Spleen (tissue), 11 donors: Measurements from ENCODE around the gene DNM3. TPM values are rescaled to one million over a fixed set of nuclear protein-coding genes. Genes with fewer than 3 reads are reported as not detected.

Experiments
- DNase-seq: peaks from one replicate; pipeline ENCODE4 v3.0.0-alpha.2; 2020
- H3K27ac ChIP-seq, 8 donors: fragments of 200-600 bp; sonication (generic) in 7 of 8; 1 replicate in 4 of 8; 2 replicates in 4 of 8; pipeline versions ENCODE4 v1.5.0 to v1.8.0; 2016 to 2021; ENCODE audit warnings: inconsistent platforms in 4 of 8, mild to moderate bottlenecking in 4 of 8, moderate library complexity in 1 of 8
- H3K27me3 ChIP-seq, 7 donors: fragments of 200-600 bp; sonication (generic) in 6 of 7; replicated peaks in 1 of 7; 1 replicate in 4 of 7; 2 replicates in 3 of 7; pipeline versions ENCODE4 v1.5.0 to v1.8.0; 2016 to 2021; ENCODE audit warnings: inconsistent platforms in 3 of 7, mild to moderate bottlenecking in 1 of 7
- H3K36me3 ChIP-seq, 6 donors: fragments of 200-600 bp; sonication (generic) in 5 of 6; 1 replicate in 4 of 6; 2 replicates in 2 of 6; pipeline versions ENCODE4 v1.5.0 to v1.8.0; 2016 to 2021; ENCODE audit warnings: inconsistent platforms in 2 of 6
- H3K4me1 ChIP-seq, 6 donors: fragments of 200-600 bp; sonication (generic) in 5 of 6; 1 replicate in 3 of 6; 2 replicates in 3 of 6; pipeline versions ENCODE4 v1.5.0 to v1.8.0; 2016 to 2021; ENCODE audit warnings: inconsistent platforms in 3 of 6
- H3K4me3 ChIP-seq, 8 donors: fragments of 200-600 bp; sonication (generic) in 7 of 8; 1 replicate in 4 of 8; 2 replicates in 4 of 8; pipeline versions ENCODE4 v1.5.0 to v1.8.0; 2016 to 2021; ENCODE audit warnings: inconsistent platforms in 4 of 8, mild to moderate bottlenecking in 4 of 8, moderate library complexity in 2 of 8
- H3K9me3 ChIP-seq, 8 donors: fragments of 200-600 bp; sonication (generic) in 7 of 8; 1 replicate in 4 of 8; 2 replicates in 4 of 8; pipeline versions ENCODE4 v1.5.0 to v1.8.0; 2016 to 2021; ENCODE audit warnings: inconsistent platforms in 4 of 8
- CTCF ChIP-seq, 11 experiments: fragments of 200-600 bp in 7 of 11; fragments of 450-650 bp in 4 of 11; sonication (generic) in 4 of 11; IDR thresholded peaks in 8 of 11; conservative IDR thresholded peaks in 3 of 11; 1 replicate in 7 of 11; 2 replicates in 4 of 11; pipeline versions ENCODE4 v1.4.0 to v1.8.0; 2016 to 2021; ENCODE audit warnings: antibody characterized with exemption in 11 of 11, inconsistent platforms in 4 of 11, mild to moderate bottlenecking in 1 of 11
- POLR2A ChIP-seq, 3 donors: fragments of 450-650 bp; IDR thresholded peaks; one replicate each; pipeline ENCODE4 v1.5.1; 2017; ENCODE audit warnings: antibody characterized with exemption in 3 of 3, mild to moderate bottlenecking in 1 of 3
- POLR2AphosphoS5 ChIP-seq, 3 donors: sonication (generic); formaldehyde crosslinking; IDR thresholded peaks; one replicate each; pipeline ENCODE4 v1.5.1; 2017; ENCODE audit warnings: antibody characterized with exemption in 3 of 3
- WGBS, 5 donors: extraction: QIAGEN DNeasy Blood & Tissue Kit in 3 of 5; methylation state at CpG; one replicate each; pipeline versions ENCODE4 v1.1.5 to v1.1.7; 2013 to 2018; 5-methylcytosine and 5-hydroxymethylcytosine counted together
- intact Hi-C: fragments of 100-400 bp; cut with DNase I; formaldehyde crosslinking; loops from one replicate; pipeline ENCODE4 v1.15.0; 2023; ENCODE audit warnings: low total_unique reads
- polyA plus RNA-seq, 3 donors: library from polyadenylated mRNA; stranded (reverse); fragments of 200-250 nt; gene quantifications; one replicate each; pipeline ENCODE4 v1.2.1, GENCODE V29; 2013
- total RNA-seq, 7 donors: library from RNA; depleted of rRNA in 3 of 7; stranded (reverse); fragments of >200 nt in 3 of 7; fragmentation: NEBNext Ultra II Directional in 4 of 7; extraction: Animal tissue kit (Norgen Biotek cat#: 25700) in 4 of 7; gene quantifications; one replicate each; pipeline versions ENCODE4 v1.1.0 to v1.2.1, GENCODE V29; 2016 to 2021
- donor health status: healthy with polysubstance abuse.
- donor health status: DM: no; HTN: no; CAD: no; lungs with moderate emphysema.
- donor health status: DM: no; HTN: no; CAD: no.
- donor health status: Bipolar disorder and iron deficiency.
- donor health status: healthy.
- donor health status: DM: no; HTN: no; CAD: no.
- donor health status: DM: yes; HTN: yes; CAD: no.

The DNM3 gene
- total and polyA plus RNA-seq, 10 donors: 0.61 to 10.2 (median 4.9) TPM

- H3K27ac ChIP-seq: peak overlapping the region in 2 of 8 donors; percentile 54 to 94
- TF ChIP-seq POLR2AphosphoS5 (IDR thresholded peaks at IDR 0.05) (no peak), CTCF (IDR thresholded peaks at IDR 0.05 in 8 of 11, conservative IDR thresholded peaks at IDR 0.05 in 3 of 11) (no peak), POLR2A (IDR thresholded peaks at IDR 0.05) (no peak)
- WGBS, 5 donors: 87 to 97% (median 91%) methylated on average over 2 of the region's 2 CpGs
- no peak overlapping the region for H3K4me3 ChIP-seq
- no peak for DNase-seq
- intact Hi-C loops: no loop called here
- H3K36me3 ChIP-seq: no peaks in the 10 kb centered on the region
- peaks cover 0 to 20% (median 5%) of the 10 kb centered on the region in 6 donors for H3K4me1 ChIP-seq
- no peaks in the 10 kb centered on the region for H3K27me3 ChIP-seq
- H3K9me3 ChIP-seq: no peaks in the 10 kb centered on the region
Measured at GRCh38 chr1:172149346-172149745, 308.0 kb downstream of the DNM3 start.

GRCh38 chr1:172154551-172154950, 313.3 kb downstream of the DNM3 start:
- no peak overlapping the region for H3K4me3 ChIP-seq
- WGBS, 5 donors: 33 to 42% (median 40%) methylated on average over 2 of the region's 2 CpGs
- no peaks in the 10 kb centered on the region for H3K36me3 ChIP-seq
- no peaks in the 10 kb centered on the region for H3K9me3 ChIP-seq
- peak overlapping the region in 5 of 8 donors; percentile 9 to 55 (median 20) for H3K27ac ChIP-seq
- intact Hi-C loops: no loop called here
- H3K27me3 ChIP-seq: no peaks in the 10 kb centered on the region
- DNase-seq: no peak
- H3K4me1 ChIP-seq: peaks cover 0 to 15% (median 9%) of the 10 kb centered on the region in 6 donors
- TF ChIP-seq POLR2AphosphoS5 (IDR thresholded peaks at IDR 0.05): no peak
- TF ChIP-seq POLR2A (IDR thresholded peaks at IDR 0.05): no peak
- TF ChIP-seq CTCF (IDR thresholded peaks at IDR 0.05 in 8 of 11, conservative IDR thresholded peaks at IDR 0.05 in 3 of 11): no peak

- no peaks in the 10 kb centered on the region for H3K36me3 ChIP-seq
- H3K4me1 ChIP-seq: peaks cover 0 to 15% (median 9%) of the 10 kb centered on the region in 6 donors
- H3K9me3 ChIP-seq: no peaks in the 10 kb centered on the region
- H3K27ac ChIP-seq: no peak overlapping the region
- intact Hi-C loops: no loop called here
- no peak overlapping the region for H3K4me3 ChIP-seq
- no peaks in the 10 kb centered on the region for H3K27me3 ChIP-seq
- WGBS, 5 donors: 88 to 98% (median 90%) methylated on average over 2 of the region's 2 CpGs
- no peak for TF ChIP-seq POLR2AphosphoS5 (IDR thresholded peaks at IDR 0.05)
- no peak for TF ChIP-seq POLR2A (IDR thresholded peaks at IDR 0.05)
- no peak for TF ChIP-seq CTCF (IDR thresholded peaks at IDR 0.05 in 8 of 11, conservative IDR thresholded peaks at IDR 0.05 in 3 of 11)
- no peak for DNase-seq
Measured at GRCh38 chr1:172155766-172156165, 314.5 kb downstream of the DNM3 start.

GRCh38 chr1:172162236-172162635, 320.9 kb downstream of the DNM3 start:
- no peak overlapping the region for H3K27ac ChIP-seq
- WGBS, 5 donors: 69 to 88% (median 81%) methylated on average over 2 of the region's 2 CpGs

More at GRCh38 chr1:172162236-172162635, 320.9 kb downstream of the DNM3 start:
- H3K36me3 ChIP-seq: no peaks in the 10 kb centered on the region
- H3K4me1 ChIP-seq: no peaks in the 10 kb centered on the region
- no peak overlapping the region for H3K4me3 ChIP-seq
- no peaks in the 10 kb centered on the region for H3K9me3 ChIP-seq
- TF ChIP-seq POLR2A (IDR thresholded peaks at IDR 0.05): no peak
- TF ChIP-seq CTCF (IDR thresholded peaks at IDR 0.05 in 8 of 11, conservative IDR thresholded peaks at IDR 0.05 in 3 of 11): no peak
- TF ChIP-seq POLR2AphosphoS5 (IDR thresholded peaks at IDR 0.05): no peak
- no peaks in the 10 kb centered on the region for H3K27me3 ChIP-seq
- intact Hi-C loops: no loop called here
- DNase-seq: no peak
